MM.1S (cell line): Measurements from ENCODE around the gene LZTS2.

Experiments used
- DNase-seq: peaks from one replicate; pipeline ENCODE4 v3.0.0-alpha.2; 2015
- H2AFZ ChIP-seq: fragments of 300-600 bp; sonication (generic); 2 replicates; pipeline ENCODE4 v1.6.0; 2016; ENCODE audit warnings: antibody characterized with exemption, low read length
- H3F3A ChIP-seq: fragments of 300-600 bp; sonication (generic); 2 replicates; pipeline ENCODE4 v1.6.1; 2016; ENCODE audit warnings: mild to moderate bottlenecking, antibody characterized with exemption, low read length, moderate library complexity, mixed read lengths; ENCODE audit not compliant: insufficient read depth
- H3K27ac ChIP-seq: fragments of 300-600 bp; sonication (generic); 2 replicates; pipeline ENCODE4 v1.5.1; 2016; ENCODE audit warnings: mild to moderate bottlenecking, low read length
- H3K27me3 ChIP-seq: fragments of 300-600 bp; sonication (generic); replicated peaks from 2 replicates; pipeline ENCODE4 v1.6.0; 2016; ENCODE audit warnings: low read length; ENCODE audit not compliant: insufficient read depth
- H3K36me3 ChIP-seq: fragments of 300-600 bp; sonication (generic); replicated peaks from 2 replicates; pipeline ENCODE4 v1.6.1; 2016; ENCODE audit warnings: mild to moderate bottlenecking, low read length, mixed read lengths; ENCODE audit not compliant: insufficient read depth
- H3K4me1 ChIP-seq: fragments of 300-600 bp; sonication (generic); 2 replicates; pipeline ENCODE4 v1.6.1; 2016; ENCODE audit warnings: low read length, mixed read lengths
- H3K4me2 ChIP-seq: fragments of 300-600 bp; sonication (generic); 2 replicates; pipeline ENCODE4 v1.6.0; 2016; ENCODE audit warnings: low read depth, low read length
- H3K4me3 ChIP-seq: fragments of 300-600 bp; sonication (generic); 2 replicates; pipeline ENCODE4 v1.5.1; 2016; ENCODE audit warnings: low read length, mixed read lengths
- H3K79me2 ChIP-seq: fragments of 300-600 bp; sonication (generic); 2 replicates; pipeline ENCODE4 v1.6.1; 2016; ENCODE audit warnings: mixed run types, low read length, mixed read lengths
- H3K9ac ChIP-seq: fragments of 300-600 bp; sonication (generic); 2 replicates; pipeline ENCODE4 v1.6.1; 2016; ENCODE audit warnings: low read length, mixed read lengths
- H3K9me2 ChIP-seq: fragments of 300-600 bp; sonication (generic); replicated peaks from 2 replicates; pipeline ENCODE4 v1.6.1; 2016; ENCODE audit warnings: mild to moderate bottlenecking, low read length, mixed read lengths; ENCODE audit not compliant: insufficient read depth
- H3K9me3 ChIP-seq: fragments of 300-600 bp; sonication (generic); replicated peaks from 2 replicates; pipeline ENCODE4 v1.6.1; 2016; ENCODE audit warnings: mild to moderate bottlenecking, low read length, mixed read lengths; ENCODE audit not compliant: insufficient read depth
- H4K20me1 ChIP-seq: fragments of 300-600 bp; sonication (generic); 2 replicates; pipeline ENCODE4 v1.6.1; 2016; ENCODE audit warnings: mild to moderate bottlenecking, low read length, moderate library complexity, mixed read lengths; ENCODE audit not compliant: insufficient read depth
- CTCF ChIP-seq: fragments of 300-600 bp; sonication (generic); IDR thresholded peaks from 2 replicates; pipeline ENCODE4 v1.5.1; 2016; ENCODE audit warnings: antibody characterized with exemption, low read length, mixed read lengths
- EZH2 ChIP-seq: fragments of 300-600 bp; sonication (generic); optimal IDR thresholded peaks from 2 replicates; pipeline ENCODE3; 2017; ENCODE audit warnings: low read depth, mild to moderate bottlenecking, antibody characterized with exemption, low read length, mixed read lengths
- EZH2phosphoT487 ChIP-seq: fragments of 300-600 bp; sonication (generic); IDR thresholded peaks from 2 replicates; pipeline ENCODE4 v1.6.1; 2018; ENCODE audit warnings: antibody characterized with exemption, low read length

LZTS2 gene

GRCh38 chr10:101013365-101013825, 13.8 kb downstream of the LZTS2 start:
- peaks cover 9% of the 10 kb centered on the region; the same call in 1 of the 2 replicates for H3K4me1 ChIP-seq

GRCh38 chr10:101014230-101014884, 14.7 kb downstream of the LZTS2 start:
- Histone ChIP-seq H4K20me1 (no peaks in the 10 kb centered on the region), H3F3A (no peaks in the 10 kb centered on the region), H2AFZ (no peak overlapping the region), H3K79me2 (no peaks in the 10 kb centered on the region), H3K4me3 (no peak overlapping the region), H3K27me3 (peaks cover 36% of the 10 kb centered on the region), H3K27ac (no peak overlapping the region), H3K4me1 (peaks cover 9% of the 10 kb centered on the region; the same call in 1 of the 2 replicates), H3K4me2 (peak overlapping the region; percentile 3; the same call in 1 of the 2 replicates), H3K9me2 (no peaks in the 10 kb centered on the region), H3K36me3 (no peaks in the 10 kb centered on the region), H3K9me3 (no peaks in the 10 kb centered on the region), H3K9ac (no peak overlapping the region)
- TF ChIP-seq EZH2 (no peak), EZH2phosphoT487 (no peak), CTCF (peak; percentile 89)
- peak; percentile 62 for DNase-seq

More at GRCh38 chr10:101013365-101013825, 13.8 kb downstream of the LZTS2 start:
- Histone ChIP-seq H2AFZ (peak overlapping the region; percentile 38; the same call in 1 of the 2 replicates), H3K27ac (no peak overlapping the region), H3K9me3 (no peaks in the 10 kb centered on the region), H3K9ac (no peak overlapping the region), H4K20me1 (no peaks in the 10 kb centered on the region), H3K9me2 (no peaks in the 10 kb centered on the region), H3K4me3 (no peak overlapping the region), H3F3A (no peaks in the 10 kb centered on the region), H3K36me3 (no peaks in the 10 kb centered on the region), H3K4me2 (peak overlapping the region; percentile 54; the same call in 1 of the 2 replicates), H3K27me3 (peaks cover 31% of the 10 kb centered on the region), H3K79me2 (no peaks in the 10 kb centered on the region)
- DNase-seq = no peak
- no peak for TF ChIP-seq EZH2
- no peak for TF ChIP-seq EZH2phosphoT487
- TF ChIP-seq CTCF = no peak

GRCh38 chr10:101014966-101015581, 15.5 kb downstream of the LZTS2 start:
- DNase-seq = no peak

More at GRCh38 chr10:101014966-101015581, 15.5 kb downstream of the LZTS2 start:
- H3K9me3 ChIP-seq = no peaks in the 10 kb centered on the region
- TF ChIP-seq EZH2phosphoT487 (no peak), CTCF (no peak), EZH2 (no peak)
- no peak overlapping the region for H2AFZ ChIP-seq
- H3K9ac ChIP-seq = no peak overlapping the region
- no peak overlapping the region for H3K4me3 ChIP-seq
- H3K4me1 ChIP-seq = peaks cover 9% of the 10 kb centered on the region; the same call in 1 of the 2 replicates
- no peaks in the 10 kb centered on the region for H3K9me2 ChIP-seq
- H3K27me3 ChIP-seq = peaks cover 36% of the 10 kb centered on the region
- no peaks in the 10 kb centered on the region for H3K36me3 ChIP-seq
- no peaks in the 10 kb centered on the region for H3K79me2 ChIP-seq
- no peak overlapping the region for H3K27ac ChIP-seq
- no peaks in the 10 kb centered on the region for H3F3A ChIP-seq
- no peaks in the 10 kb centered on the region for H4K20me1 ChIP-seq
- no peak overlapping the region for H3K4me2 ChIP-seq
